Pons (tissue), 1 donor: ENCODE results near the gene BSN.

ENCODE experiments used
- DNase-seq: peaks from one replicate; pipeline ENCODE4 v3.0.0-alpha.2; 2016; ENCODE audit warnings: low spot score

The BSN gene

GRCh38 chr3:49654955-49655556 lies 100.8 kb downstream of the BSN start:
- no peak for DNase-seq

GRCh38 chr3:49655731-49656285 lies 101.5 kb downstream of the BSN start:
- DNase-seq = no peak

GRCh38 chr3:49656541-49657112 lies 102.3 kb downstream of the BSN start:
- DNase-seq = no peak

- DNase-seq = no peak
Observed at GRCh38 chr3:49657208-49657915, 103.1 kb downstream of the BSN start.

GRCh38 chr3:49658711-49659110 lies 104.4 kb downstream of the BSN start:
- no peak for DNase-seq

GRCh38 chr3:49659756-49660155 lies 105.5 kb downstream of the BSN start:
- no peak for DNase-seq

- no peak for DNase-seq
Observed at GRCh38 chr3:49661281-49661680, 107.0 kb downstream of the BSN start.

GRCh38 chr3:49662021-49662420 lies 107.7 kb downstream of the BSN start:
- no peak for DNase-seq

- DNase-seq = no peak
Observed at GRCh38 chr3:49662720-49663413, 108.6 kb downstream of the BSN start.

- no peak for DNase-seq
Observed at GRCh38 chr3:49663831-49664230, 109.6 kb downstream of the BSN start.

- no peak for DNase-seq
Observed at GRCh38 chr3:49664300-49664699, 110.0 kb downstream of the BSN start.

GRCh38 chr3:49665822-49666519 lies 111.7 kb downstream of the BSN start:
- no peak for DNase-seq

GRCh38 chr3:49666592-49666991 lies 112.3 kb downstream of the BSN start:
- DNase-seq = no peak

GRCh38 chr3:49667701-49668413 lies 113.6 kb downstream of the BSN start:
- no peak for DNase-seq

GRCh38 chr3:49668414-49668797 lies 114.1 kb downstream of the BSN start:
- DNase-seq = no peak

- no peak for DNase-seq
Observed at GRCh38 chr3:49668861-49669260, 114.6 kb downstream of the BSN start.

- no peak for DNase-seq
Observed at GRCh38 chr3:49669352-49669751, 115.1 kb downstream of the BSN start.

- DNase-seq = no peak
Observed at GRCh38 chr3:49670940-49671290, 116.6 kb downstream of the BSN start.

GRCh38 chr3:49671291-49672288 lies 117.3 kb downstream of the BSN start:
- DNase-seq = peak; percentile 56

- DNase-seq = peak; percentile 3
Observed at GRCh38 chr3:49673121-49673714, 118.9 kb downstream of the BSN start.
